ENCODE results near the gene LRRFIP1.
A peak's percentile ranks its signal among the peaks of the same experiment; 100 is the strongest.
"Not testable (repeated sequence)": the region's sequence is repeated elsewhere in the genome, so short reads cannot be mapped to it uniquely, and the experiment has no call there.

Gene LRRFIP1

GRCh38 chr2:237732070-237732469 lies 104.7 kb downstream of the LRRFIP1 start:
- DNase-seq = no peak

DNA sequence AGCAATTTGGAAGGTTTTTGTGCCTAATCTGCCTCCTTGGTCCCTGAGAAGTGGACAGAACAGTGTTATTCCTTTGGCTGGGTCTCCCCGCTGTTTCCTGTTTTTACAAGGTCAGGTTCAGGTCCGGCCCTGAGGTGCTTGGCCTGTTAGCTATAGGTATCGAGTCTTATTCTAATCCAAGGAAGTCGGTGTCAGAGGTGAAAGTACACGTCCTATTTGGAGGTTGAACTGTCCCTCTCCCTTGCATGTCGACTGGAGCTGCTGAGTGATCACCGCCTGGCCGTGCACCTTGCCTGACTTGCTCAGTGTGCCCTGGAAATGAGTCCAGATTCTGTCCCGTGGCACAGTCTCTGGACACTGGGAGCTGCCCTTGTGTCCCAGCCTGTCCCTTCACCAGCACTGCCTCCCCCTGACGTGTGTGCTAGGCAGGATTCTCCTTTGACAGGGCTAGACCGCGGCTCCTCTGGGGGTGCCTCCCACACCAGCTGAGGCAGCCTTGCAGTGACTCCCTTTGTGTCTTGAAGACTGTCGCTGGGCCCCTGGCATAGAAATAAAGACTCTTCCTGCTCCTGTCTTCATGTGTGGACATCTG lies 105.5 kb downstream of the LRRFIP1 start:
- DNase-seq = no peak

DNA sequence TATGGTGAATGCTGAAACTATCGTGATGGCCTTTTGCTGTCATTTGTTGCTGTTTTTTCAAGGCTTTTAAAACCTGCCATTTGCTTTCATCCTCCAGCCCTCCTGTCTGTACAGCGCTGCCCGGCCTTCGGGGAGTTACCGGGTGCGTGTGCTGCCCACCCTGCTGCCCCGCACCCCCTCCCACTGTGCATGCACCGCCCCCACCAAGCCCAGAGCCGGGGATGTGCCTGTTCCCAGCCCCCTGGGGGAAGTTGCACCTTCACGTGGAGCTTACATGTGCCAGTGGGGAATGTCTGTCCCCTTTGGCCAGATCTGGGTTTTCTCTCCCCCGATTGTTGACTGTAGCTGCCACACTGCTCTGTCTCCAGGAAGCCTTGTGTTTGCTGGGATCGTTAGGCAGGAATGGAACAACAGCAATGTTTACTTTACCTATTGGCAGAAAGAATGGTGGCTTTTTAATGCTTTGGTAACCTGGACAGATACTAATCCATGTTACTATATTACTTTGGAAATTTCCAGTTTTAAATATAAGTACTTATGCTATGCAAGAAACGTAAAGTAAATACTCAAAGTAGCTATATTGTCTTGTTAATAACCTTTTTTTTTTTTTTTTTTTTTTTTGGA lies 106.4 kb downstream of the LRRFIP1 start:
- DNase-seq = no peak

DNA sequence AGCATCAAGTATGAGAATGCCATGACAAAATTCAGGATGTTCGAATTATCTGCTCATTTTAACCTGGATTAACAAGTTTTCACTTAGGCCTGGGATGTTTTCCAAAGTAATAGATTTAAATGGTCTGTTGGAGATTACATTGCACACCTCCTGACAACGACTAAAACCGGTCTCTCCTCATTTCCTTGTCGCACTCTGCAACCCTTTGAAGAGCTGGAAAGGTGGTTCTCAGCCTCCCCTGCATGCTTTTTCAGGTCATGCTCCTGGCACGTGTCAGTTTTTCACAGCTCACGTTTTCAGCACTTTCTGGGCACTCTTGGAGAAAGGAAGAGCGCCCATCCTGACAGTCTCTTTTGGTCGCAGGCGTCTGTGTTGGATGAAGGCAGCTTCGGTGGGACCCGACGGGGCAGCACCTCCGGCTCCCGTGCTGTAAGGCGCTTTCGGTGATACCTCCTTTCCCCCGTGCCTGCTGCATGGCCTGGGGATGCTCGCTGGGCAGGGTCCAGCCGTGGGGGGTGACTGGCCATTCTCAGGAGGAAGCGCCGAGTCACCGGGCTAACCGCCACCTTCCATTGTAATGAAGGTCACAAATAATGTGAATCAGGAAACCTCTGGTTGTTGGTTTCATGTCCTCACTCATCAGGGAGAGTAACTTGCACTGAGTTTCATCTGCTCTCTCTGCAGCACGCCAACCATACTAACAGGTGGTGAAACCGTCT lies 107.7 kb downstream of the LRRFIP1 start:
- no peak for DNase-seq

GRCh38 chr2:237735798-237736197 lies 108.4 kb downstream of the LRRFIP1 start:
- no peak for DNase-seq

GRCh38 chr2:237736783-237737182 lies 109.4 kb downstream of the LRRFIP1 start:
- DNase-seq = no peak

GRCh38 chr2:237737196-237737865 lies 109.9 kb downstream of the LRRFIP1 start:
- no peak for DNase-seq

- DNase-seq = no peak
These were observed 110.9 kb downstream of the LRRFIP1 start for GRCh38 chr2:237738255-237738654.

DNA sequence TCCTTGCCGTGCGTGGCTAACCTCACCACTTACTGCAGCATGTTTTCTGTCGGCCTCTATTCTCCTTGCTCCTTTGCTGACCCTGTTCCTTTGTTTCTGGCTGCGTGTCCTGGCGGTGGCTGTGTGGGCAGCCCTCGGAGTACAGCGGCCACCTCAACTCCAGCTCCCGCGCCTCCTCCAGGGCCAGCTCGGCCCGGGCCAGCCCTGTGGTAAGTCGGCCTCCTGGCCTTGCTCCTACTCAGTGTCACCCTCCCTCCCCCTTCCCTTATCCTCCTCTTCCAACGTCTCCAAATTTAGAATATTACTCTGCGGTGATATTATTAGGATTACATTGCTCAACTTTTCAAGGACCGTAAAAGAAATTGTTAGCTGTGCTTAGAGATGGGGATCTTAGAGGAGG lies 111.7 kb downstream of the LRRFIP1 start:
- DNase-seq = no peak

- no peak for DNase-seq
These were observed 114.8 kb downstream of the LRRFIP1 start for GRCh38 chr2:237742191-237742590.

DNA sequence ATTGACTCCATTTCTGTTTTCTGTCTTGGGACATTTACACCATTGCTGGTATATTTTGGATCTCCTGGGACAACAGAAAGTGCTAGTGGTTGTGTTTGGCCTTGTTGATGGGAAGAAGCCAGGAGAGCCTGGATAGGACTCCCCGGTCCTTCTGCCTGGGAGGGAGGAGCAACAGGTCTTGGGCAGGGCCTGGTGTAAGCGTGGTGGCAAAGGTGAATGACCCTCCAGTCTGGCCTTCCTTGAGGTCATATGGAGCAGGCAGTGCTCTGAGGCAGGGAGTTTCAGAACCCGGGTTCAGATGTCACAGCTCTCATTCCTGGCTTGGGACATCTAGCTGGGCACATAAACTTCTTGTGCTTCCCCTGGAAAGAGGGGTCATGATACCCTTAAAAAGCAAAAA lies 115.2 kb downstream of the LRRFIP1 start:
- no peak for DNase-seq

DNA sequence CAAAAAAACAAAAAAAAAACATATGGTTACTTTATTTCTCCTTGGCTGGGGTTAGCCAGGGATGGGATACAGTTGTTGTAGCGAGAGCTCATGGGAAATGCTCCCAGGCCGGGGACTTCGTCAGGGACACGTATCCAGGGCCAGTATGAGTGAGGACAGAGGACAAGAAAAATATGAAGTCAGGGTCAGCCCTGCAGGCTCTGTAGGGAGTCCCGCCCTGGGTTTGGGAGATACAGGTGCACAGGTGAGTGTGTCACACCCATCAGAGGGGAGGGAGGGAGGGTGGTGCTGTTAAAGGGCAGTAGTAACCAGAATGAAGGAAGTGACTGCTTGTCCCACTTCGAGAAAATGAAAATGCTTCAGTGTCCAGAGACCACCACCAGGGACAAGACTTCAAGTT lies 115.6 kb downstream of the LRRFIP1 start:
- DNase-seq = no peak

GRCh38 chr2:237743561-237744269 lies 116.3 kb downstream of the LRRFIP1 start:
- no peak for DNase-seq

- DNase-seq = no peak
These were observed 116.9 kb downstream of the LRRFIP1 start for GRCh38 chr2:237744270-237744612.

DNA sequence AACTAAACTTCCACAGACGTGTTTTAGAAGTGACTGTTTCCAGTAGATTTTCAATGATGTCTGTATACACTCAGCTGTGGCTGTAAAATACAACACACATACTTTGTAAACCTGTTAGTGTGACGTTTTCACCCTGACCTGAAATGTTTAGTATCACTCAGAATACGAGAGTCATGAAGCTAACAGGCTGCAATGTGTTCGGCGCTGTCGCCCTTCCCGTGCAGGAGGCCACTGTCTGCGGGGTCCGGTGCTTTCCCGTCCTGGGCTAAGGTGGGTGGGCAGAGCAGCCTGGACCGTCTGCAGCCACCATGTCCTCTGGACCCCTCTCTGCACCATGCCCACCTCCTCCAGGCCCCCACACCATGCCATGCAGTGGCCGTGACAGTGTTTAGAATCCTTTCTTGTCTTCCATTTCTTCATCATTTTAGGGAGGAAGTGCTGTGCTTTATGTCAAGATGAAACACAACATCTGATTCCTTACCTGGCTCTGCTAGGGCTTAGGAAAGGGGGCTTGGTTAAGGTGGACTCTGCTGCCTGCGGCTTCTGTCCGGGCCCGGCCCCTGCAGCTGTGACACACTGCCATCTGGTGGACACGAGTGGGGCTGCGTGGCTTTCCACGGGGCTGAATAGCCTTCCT lies 117.3 kb downstream of the LRRFIP1 start:
- DNase-seq = peak; percentile 60

- DNase-seq = no peak
These were observed 117.8 kb downstream of the LRRFIP1 start for GRCh38 chr2:237745250-237745613.

GRCh38 chr2:237746302-237747080 lies 119.1 kb downstream of the LRRFIP1 start:
- no peak for DNase-seq

DNA sequence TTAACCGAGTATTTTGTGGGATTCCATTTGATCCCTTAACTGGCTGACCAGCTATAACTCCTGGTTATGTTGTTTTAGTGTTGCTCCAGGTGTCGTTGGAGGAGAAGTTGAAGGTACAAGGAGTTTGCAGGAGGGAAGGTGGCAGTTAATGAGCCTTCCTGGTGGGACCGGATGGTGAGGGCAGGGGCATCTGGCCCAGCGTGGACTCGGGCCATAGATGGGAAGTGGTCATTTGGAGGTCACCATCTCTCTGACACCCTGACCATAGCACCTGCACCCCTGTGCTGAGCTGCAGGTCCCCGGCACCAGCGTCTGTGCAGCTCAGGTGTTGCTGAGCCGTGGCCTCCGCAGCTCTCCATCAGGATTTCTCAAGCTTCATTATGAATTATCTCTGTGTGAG lies 119.8 kb downstream of the LRRFIP1 start:
- DNase-seq = no peak

DNA sequence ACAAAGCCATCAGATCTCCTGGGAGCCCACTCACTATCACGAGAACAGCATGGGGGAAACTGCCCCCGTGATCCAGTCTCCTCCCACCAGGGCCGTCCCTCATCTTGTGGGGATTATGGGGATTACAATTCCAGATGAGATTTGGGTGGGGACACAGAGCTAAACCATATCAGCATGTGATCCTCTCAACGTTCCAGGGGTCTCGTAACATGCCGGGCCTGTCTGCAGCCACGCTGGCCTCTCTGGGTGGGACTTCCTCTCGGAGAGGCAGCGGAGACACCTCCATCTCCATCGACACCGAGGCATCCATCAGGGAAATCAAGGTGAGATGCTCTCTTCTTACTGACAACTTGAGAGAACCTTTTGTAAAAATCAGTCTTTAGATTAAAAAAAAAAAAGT lies 121.6 kb downstream of the LRRFIP1 start:
- DNase-seq = no peak

- no peak for DNase-seq
These were observed 122.6 kb downstream of the LRRFIP1 start for GRCh38 chr2:237749961-237750360.

GRCh38 chr2:237750441-237750840 lies 123.1 kb downstream of the LRRFIP1 start:
- DNase-seq = not testable (repeated sequence)

- peak; percentile 24 for DNase-seq
These were observed 125.4 kb downstream of the LRRFIP1 start for GRCh38 chr2:237752761-237753165.

Data from hematopoietic multipotent progenitor cell treated with erythropoietin and hydrocortisone succinate and interleukin-3 and kit ligand, for 8 days (in vitro differentiated cells).